ENCODE data around the gene GOLGA8N. TPM values are rescaled to one million over a fixed set of nuclear protein-coding genes. Genes with fewer than 3 reads are reported as not detected.

GOLGA8N gene
- total and polyA plus RNA-seq, 2 of the 8 experiments (the other 6 are each of a cell fraction or from before 2014, with no cell fraction given), result 0.54 to 0.99 TPM

GRCh38 chr15:32641517-32642059, 48.3 kb downstream of the GOLGA8N start, which contains the start of gene SCG5 (continued):
- TF ChIP-seq CHD7 (IDR thresholded peaks at IDR 0.05; ENCODE audit: insufficient replicate concordance, low read length) (no peak), GABPA (IDR thresholded peaks at IDR 0.05; ENCODE audit: borderline replicate concordance, insufficient read depth, low read length) (no peak), MAX (IDR thresholded peaks at IDR 0.05) (peak; percentile 36; the same call in 1 of the 2 replicates), PHF8 (conservative IDR thresholded peaks at IDR 0.05; ENCODE audit: low read depth, low read length) (peak; percentile 60), KDM5A (IDR thresholded peaks at IDR 0.05; ENCODE audit: low read length) (no peak), POLR2AphosphoS5 (IDR thresholded peaks at IDR 0.05; ENCODE audit: low read depth, low read length) (peak; percentile 94), TAF7 (optimal IDR thresholded peaks at IDR 0.05; ENCODE audit: borderline replicate concordance, low read depth, low read length) (no peak), TAF1 (IDR thresholded peaks at IDR 0.05; ENCODE audit: low read depth, low read length) (peak; percentile 79; the same call in 1 of the 2 replicates), KDM4A (IDR thresholded peaks at IDR 0.05; ENCODE audit: low read depth, low read length, severe bottlenecking) (peak; percentile 35), SIN3A (conservative IDR thresholded peaks at IDR 0.05 in 1 of 2, IDR thresholded peaks at IDR 0.05 in 1 of 2; ENCODE audit: low read depth in 1 of 2, low read length in 2 of 2) (no peak)

Measured in H1 (cell line).